GM23338 (cell line): ENCODE results near the gene KBTBD8. TPM values are rescaled to one million over a fixed set of nuclear protein-coding genes. Genes with fewer than 3 reads are reported as not detected.

ENCODE experiments used
- ATAC-seq: fragments of 200-7000 bp; cut with Tn5 transposase; 3 replicates; pipeline ENCODE4 v1.9.1; 2020
- DNase-seq: peaks from one replicate; pipeline ENCODE4 v3.0.0-alpha.2; 2015; ENCODE audit warnings: low spot score
- H2AFZ ChIP-seq: fragments of 200-600 bp; sonication (generic); 2 replicates; pipeline ENCODE4 v1.8.0; 2016; ENCODE audit warnings: antibody characterized with exemption, mild to moderate bottlenecking, moderate library complexity
- H3F3A ChIP-seq: fragments of 200-600 bp; sonication (generic); replicated peaks from 2 replicates; pipeline ENCODE4 v1.8.0; 2017; ENCODE audit warnings: antibody characterized with exemption, mixed run types, low read depth
- H3K27ac ChIP-seq: fragments of 200-600 bp; sonication (generic); 2 replicates; pipeline ENCODE4 v1.6.1; 2016; ENCODE audit warnings: low read depth
- H3K27me3 ChIP-seq: fragments of 200-600 bp; sonication (generic); 2 replicates; pipeline ENCODE4 v1.8.0; 2016; ENCODE audit warnings: mild to moderate bottlenecking, mixed run types, moderate library complexity; ENCODE audit not compliant: insufficient read depth
- H3K36me3 ChIP-seq: fragments of 200-600 bp; sonication (generic); 2 replicates; pipeline ENCODE4 v1.8.0; 2016; ENCODE audit warnings: mild to moderate bottlenecking; ENCODE audit not compliant: insufficient read depth
- H3K4me1 ChIP-seq: fragments of 200-600 bp; sonication (generic); 2 replicates; pipeline ENCODE4 v1.8.0; 2016; ENCODE audit warnings: mild to moderate bottlenecking, moderate library complexity; ENCODE audit not compliant: insufficient read depth
- H3K4me2 ChIP-seq: fragments of 200-600 bp; sonication (generic); 2 replicates; pipeline ENCODE4 v1.7.1; 2017; ENCODE audit warnings: mixed run types
- H3K4me3 ChIP-seq: fragments of 200-600 bp; sonication (generic); 2 replicates; pipeline ENCODE4 v1.6.1; 2016; ENCODE audit warnings: mixed run types
- H3K79me2 ChIP-seq: fragments of 200-600 bp; sonication (generic); replicated peaks from 2 replicates; pipeline ENCODE4 v1.8.0; 2017; ENCODE audit warnings: mild to moderate bottlenecking; ENCODE audit not compliant: insufficient read depth
- H3K9me2 ChIP-seq: fragments of 200-600 bp; sonication (generic); 2 replicates; pipeline ENCODE4 v1.8.0; 2017; ENCODE audit not compliant: insufficient read depth
- H4K20me1 ChIP-seq: fragments of 200-600 bp; sonication (generic); replicated peaks from 2 replicates; pipeline ENCODE4 v1.8.0; 2017; ENCODE audit warnings: mild to moderate bottlenecking; ENCODE audit not compliant: insufficient read depth
- H3K27ac Mint-ChIP-seq: 2 replicates; pipeline ENCODE4 v1.8.0; 2020; ENCODE audit warnings: inconsistent platforms, mild to moderate bottlenecking, moderate library complexity, mixed read lengths
- H3K27me3 Mint-ChIP-seq: 3 replicates; pipeline ENCODE4 v1.8.0; 2022; ENCODE audit warnings: low read depth, mild to moderate bottlenecking, moderate library complexity, mixed read lengths, inconsistent platforms; ENCODE audit not compliant: insufficient read depth, poor library complexity
- H3K36me3 Mint-ChIP-seq: 3 replicates; pipeline ENCODE4 v1.8.0; 2021; ENCODE audit warnings: low read depth, mild to moderate bottlenecking, inconsistent platforms, moderate library complexity, mixed read lengths
- H3K4me1 Mint-ChIP-seq: 3 replicates; pipeline ENCODE4 v1.8.0; 2020; ENCODE audit warnings: mild to moderate bottlenecking, inconsistent platforms, mixed read lengths
- H3K4me3 Mint-ChIP-seq: 3 replicates; pipeline ENCODE4 v1.8.0; 2021; ENCODE audit warnings: moderate library complexity, mild to moderate bottlenecking, inconsistent platforms, mixed read lengths
- H3K9me3 Mint-ChIP-seq: 3 replicates; pipeline ENCODE4 v1.8.0; 2020; ENCODE audit warnings: moderate library complexity, mild to moderate bottlenecking, inconsistent platforms, mixed read lengths
- CREB1 ChIP-seq: fragments of 250-450 bp; sonication (Bioruptor Pico); IDR thresholded peaks from 2 replicates; pipeline ENCODE4 v1.5.0; 2020; ENCODE audit warnings: low read depth, mild to moderate bottlenecking, moderate library complexity
- CTCF ChIP-seq, 2 experiments: fragments of 200-600 bp in 1 of 2; sonication (generic) in 1 of 2; conservative IDR thresholded peaks; 2 replicates each; pipeline versions ENCODE4 v1.5.1 to v1.6.1; 2016 to 2017; ENCODE audit warnings: antibody characterized with exemption in 2 of 2, low read depth in 2 of 2, mild to moderate bottlenecking in 2 of 2, moderate library complexity in 1 of 2
- ETS1 ChIP-seq: IDR thresholded peaks from 2 replicates; pipeline ENCODE4 v1.6.1; 2016; ENCODE audit warnings: antibody characterized with exemption
- EZH2 ChIP-seq: fragments of 200-600 bp; sonication (generic); IDR thresholded peaks from one replicate; pipeline ENCODE4 v1.8.0; 2017; ENCODE audit warnings: antibody characterized with exemption, mild to moderate bottlenecking, low read depth; ENCODE audit not compliant: unreplicated experiment
- EZH2phosphoT487 ChIP-seq: fragments of 200-600 bp; sonication (generic); IDR thresholded peaks from one replicate; pipeline ENCODE4 v1.8.1; 2018; ENCODE audit warnings: antibody characterized with exemption; ENCODE audit not compliant: unreplicated experiment
- JUNB ChIP-seq: IDR thresholded peaks from one replicate; pipeline ENCODE4 v1.6.1; 2016; ENCODE audit warnings: antibody characterized with exemption; ENCODE audit not compliant: unreplicated experiment
- NANOG ChIP-seq: IDR thresholded peaks from 2 replicates; pipeline ENCODE4 v1.6.1; 2016; ENCODE audit warnings: antibody characterized with exemption, borderline replicate concordance
- POLR2AphosphoS5 ChIP-seq: IDR thresholded peaks from 2 replicates; pipeline ENCODE4 v1.6.1; 2016; ENCODE audit warnings: antibody characterized with exemption, low read depth
- STAT1 ChIP-seq: IDR thresholded peaks from one replicate; pipeline ENCODE4 v1.6.1; 2016; ENCODE audit warnings: antibody characterized with exemption; ENCODE audit not compliant: unreplicated experiment
- ZNF114 ChIP-seq: fragments of 250-450 bp; sonication (Bioruptor Pico); IDR thresholded peaks from 2 replicates; pipeline ENCODE4 v1.5.0; 2020; ENCODE audit warnings: mild to moderate bottlenecking, moderate library complexity
- ZNF331 ChIP-seq: fragments of 250-450 bp; sonication (Bioruptor Pico); IDR thresholded peaks from 2 replicates; pipeline ENCODE4 v1.5.0; 2020; ENCODE audit warnings: low read depth, mild to moderate bottlenecking, moderate library complexity
- ZNF462 ChIP-seq: fragments of 250-450 bp; sonication (Bioruptor Pico); IDR thresholded peaks from 2 replicates; pipeline ENCODE4 v1.5.0; 2020; ENCODE audit warnings: mild to moderate bottlenecking, moderate library complexity
- polyA plus RNA-seq: library from polyadenylated mRNA; unstranded; fragments of >200 nt; fragmentation: Nextera tagmentation; extraction: Ambion mirVana; gene quantifications from 2 replicates; pipeline ENCODE4 v1.2.1, GENCODE V29; 2016
- total RNA-seq: library from RNA; depleted of rRNA; stranded (reverse); fragments of >200 nt; shearing (Covaris generic); gene quantifications from 2 replicates; pipeline ENCODE4 v1.2.3, GENCODE V29; 2014

The KBTBD8 gene
- total and polyA plus RNA-seq, 2 experiments from 2014 or later = 3.5 to 19.9 TPM

GRCh38 chr3:67018789-67019526 lies 20.9 kb downstream of the KBTBD8 start (continued):
- TF ChIP-seq CREB1 (CRISPR knock-in tag) = no peak
- TF ChIP-seq ETS1 = no peak

GRCh38 chr3:67028001-67028784 lies 30.1 kb downstream of the KBTBD8 start:
- Histone ChIP-seq H3K4me3 (no peak overlapping the region), H3K4me2 (no peak overlapping the region), H3K4me1 (peaks cover 8% of the 10 kb centered on the region), H3K27ac (no peak overlapping the region), H3K36me3 (no peaks in the 10 kb centered on the region), H3K9me2 (no peaks in the 10 kb centered on the region; the same call in 1 of the 2 replicates), H3K79me2 (no peaks in the 10 kb centered on the region), H3F3A (no peaks in the 10 kb centered on the region), H4K20me1 (no peaks in the 10 kb centered on the region), H3K27me3 (no peaks in the 10 kb centered on the region), H2AFZ (no peak overlapping the region)
- DNase-seq (no peak), ATAC-seq (no peak)
- peaks cover 8% of the 10 kb centered on the region for H3K4me1 Mint-ChIP-seq
- H3K27me3 Mint-ChIP-seq = peaks cover 2% of the 10 kb centered on the region
- no peaks in the 10 kb centered on the region for H3K9me3 Mint-ChIP-seq
- no peaks in the 10 kb centered on the region for H3K36me3 Mint-ChIP-seq
- H3K27ac Mint-ChIP-seq = no peak overlapping the region
- no peak overlapping the region for H3K4me3 Mint-ChIP-seq
- TF ChIP-seq STAT1 = no peak
- no peak for TF ChIP-seq CREB1 (CRISPR knock-in tag)
- TF ChIP-seq ZNF462 = no peak
- TF ChIP-seq CTCF (conservative IDR thresholded peaks at IDR 0.05; ENCODE audit: low read depth in 2 of 2) = no peak
- no peak for TF ChIP-seq ETS1
- no peak for TF ChIP-seq EZH2
- no peak for TF ChIP-seq ZNF114 (CRISPR knock-in tag)
- no peak for TF ChIP-seq NANOG
- no peak for TF ChIP-seq ZNF331 (CRISPR knock-in tag)
- no peak for TF ChIP-seq EZH2phosphoT487
- TF ChIP-seq JUNB = no peak
- no peak for TF ChIP-seq POLR2AphosphoS5
